HCT116 (cell line): ENCODE measurements around the gene CASP7. TPM values are rescaled to one million over a fixed set of nuclear protein-coding genes. Genes with fewer than 3 reads are reported as not detected.

Source experiments
- ATAC-seq: fragments of 200-7000 bp; cut with Tn5 transposase; 2 replicates; pipeline ENCODE4 v1.9.1; 2020; ENCODE audit warnings: mild to moderate bottlenecking, moderate library complexity
- BruUV-seq: library from RNA; stranded (reverse); fragments of 400-500 nt; replicated peaks from 2 replicates; lab custom pipeline; 2021; lab: Mats Ljungman, UMichigan
- CTCF ChIA-PET: fragments of 300-600 bp; sonication (Branson Sonifier 250); formaldehyde crosslinking; loops from one replicate; lab custom pipeline; 2021; ENCODE audit warnings: antibody characterized with exemption; lab: Charles Lee
- POLR2A ChIA-PET: fragments of 300-600, 350-600 bp; sonication (Branson Sonifier 250); formaldehyde crosslinking; loops from one replicate; lab custom pipeline; 2021; ENCODE audit warnings: antibody characterized with exemption; lab: Charles Lee
- RAD21 ChIA-PET, 2 experiments: fragments of 300-600 bp; sonication (Branson Sonifier 250); formaldehyde crosslinking; loops; one replicate each; lab custom pipeline; 2023; ENCODE audit warnings: low total read pairs in 2 of 2; ENCODE audit not compliant: uncharacterized antibody in 2 of 2, unreplicated experiment in 2 of 2, low non-redundant PET in 1 of 2; lab: Charles Lee
- DNase-seq: peaks from one replicate; pipeline ENCODE4 v3.0.0-alpha.2; 2010; ENCODE audit warnings: low read depth, low spot score
- H2AFZ ChIP-seq: fragments of 200-600 bp; shearing (Covaris generic), sonication (generic); 2 replicates; pipeline ENCODE4 v1.6.1; 2017; ENCODE audit warnings: low read depth, mixed run types, mixed read lengths, antibody characterized with exemption, low read length; ENCODE audit not compliant: poor library complexity, severe bottlenecking
- H3K27ac ChIP-seq: 2 replicates; pipeline ENCODE4 v1.5.1; 2012; ENCODE audit warnings: low read depth, low read length
- H3K27me3 ChIP-seq: fragments of 200-600 bp; sonication (generic); 2 replicates; pipeline ENCODE4 v1.6.1; 2016; ENCODE audit warnings: mixed run types, low read length, mixed read lengths; ENCODE audit not compliant: insufficient read depth
- H3K36me3 ChIP-seq, 2 experiments: fragments of 200-500 bp in 1 of 2; fragments of 200-600 bp in 1 of 2; sonication (Bioruptor generic) in 1 of 2; sonication (generic) in 1 of 2; 2 replicates each; pipeline versions ENCODE4 v1.5.1 to v1.6.1; 2014 to 2016; ENCODE audit warnings: low read length in 2 of 2, inconsistent platforms in 1 of 2, mixed read lengths in 1 of 2, mixed run types in 1 of 2; ENCODE audit not compliant: insufficient read depth in 2 of 2, control insufficient read depth in 1 of 2
- H3K4me1 ChIP-seq, 2 experiments: fragments of 200-600 bp in 1 of 2; sonication (generic) in 1 of 2; 2 replicates each; pipeline versions ENCODE4 v1.5.1 to v1.6.1; 2012 to 2017; ENCODE audit warnings: low read length in 2 of 2, inconsistent platforms in 1 of 2, mild to moderate bottlenecking in 1 of 2, mixed read lengths in 1 of 2, mixed run types in 1 of 2, moderate library complexity in 1 of 2; ENCODE audit not compliant: insufficient read depth in 2 of 2, control insufficient read depth in 1 of 2
- H3K4me2 ChIP-seq: fragments of 200-600 bp; sonication (generic); 2 replicates; pipeline ENCODE4 v1.6.1; 2017; ENCODE audit warnings: mixed run types, low read length, mixed read lengths
- H3K4me3 ChIP-seq, 2 experiments: fragments of 200-600 bp in 1 of 2; sonication (generic) in 1 of 2; replicated peaks in 1 of 2; 2 replicates each; pipeline ENCODE4 v1.5.1; 2011 to 2016; ENCODE audit warnings: low read length in 2 of 2, control low read depth in 1 of 2, low read depth in 1 of 2, mild to moderate bottlenecking in 1 of 2, mixed read lengths in 1 of 2, mixed run types in 1 of 2
- H3K79me2 ChIP-seq: fragments of 200-600 bp; sonication (generic); 2 replicates; pipeline ENCODE4 v1.6.1; 2017; ENCODE audit warnings: mild to moderate bottlenecking, mixed run types, low read length, moderate library complexity, mixed read lengths; ENCODE audit not compliant: insufficient read depth
- H3K9ac ChIP-seq: fragments of 200-600 bp; sonication (generic); 2 replicates; pipeline ENCODE4 v1.6.1; 2016; ENCODE audit warnings: low read length, mixed read lengths
- H3K9me2 ChIP-seq: fragments of 200-600 bp; sonication (generic), shearing (Covaris generic); 2 replicates; pipeline ENCODE4 v1.6.1; 2017; ENCODE audit warnings: mixed run types, mild to moderate bottlenecking, moderate library complexity; ENCODE audit not compliant: insufficient read depth
- H3K9me3 ChIP-seq, 2 experiments: fragments of 200-500 bp in 1 of 2; fragments of 200-600 bp in 1 of 2; sonication (Bioruptor generic) in 1 of 2; sonication (generic) in 1 of 2; 2 replicates each; pipeline ENCODE4 v1.6.1; 2014 to 2017; ENCODE audit warnings: low read length in 2 of 2, mixed read lengths in 2 of 2, inconsistent platforms in 1 of 2, low read depth in 1 of 2, mild to moderate bottlenecking in 1 of 2, mixed run types in 1 of 2, moderate library complexity in 1 of 2; ENCODE audit not compliant: control insufficient read depth in 1 of 2, insufficient read depth in 1 of 2
- H4K20me1 ChIP-seq: fragments of 200-600 bp; sonication (generic), shearing (Covaris generic); 2 replicates; pipeline ENCODE4 v1.6.1; 2017; ENCODE audit warnings: mixed run types, mild to moderate bottlenecking, moderate library complexity; ENCODE audit not compliant: insufficient read depth
- CBX3 ChIP-seq: IDR thresholded peaks from 2 replicates; pipeline ENCODE4 v1.6.1; 2012; ENCODE audit warnings: low read depth
- CEBPB ChIP-seq: IDR thresholded peaks from 2 replicates; pipeline ENCODE4 v1.6.1; 2012; ENCODE audit warnings: low read depth
- FOSL1 ChIP-seq: IDR thresholded peaks from 2 replicates; pipeline ENCODE4 v1.6.1; 2012; ENCODE audit warnings: low read depth
- JUND ChIP-seq: IDR thresholded peaks from 2 replicates; pipeline ENCODE4 v1.6.1; 2012
- SRF ChIP-seq: IDR thresholded peaks from 2 replicates; pipeline ENCODE4 v1.6.1; 2012; ENCODE audit warnings: low read depth
- TCF7L2 ChIP-seq: IDR thresholded peaks from 2 replicates; pipeline ENCODE4 v1.7.0; 2011; ENCODE audit warnings: borderline replicate concordance, inconsistent platforms; ENCODE audit not compliant: insufficient read depth, insufficient read length; ENCODE audit errors: extremely low read depth
- YY1 ChIP-seq: IDR thresholded peaks from 2 replicates; pipeline ENCODE4 v1.6.1; 2011; ENCODE audit warnings: low read length, low read depth, moderate library complexity, mild to moderate bottlenecking; ENCODE audit not compliant: insufficient replicate concordance; ENCODE audit errors: extremely low read depth
- ZNF274 ChIP-seq: fragments of 200-500 bp; sonication (Bioruptor generic); IDR thresholded peaks from 2 replicates; pipeline ENCODE4 v1.6.1; 2014; ENCODE audit warnings: mild to moderate bottlenecking, low read depth, low read length, inconsistent platforms
- intact Hi-C: fragments of 100-400 bp; cut with micrococcal nuclease; formaldehyde crosslinking; loops from 2 replicates; pipeline ENCODE4 v1.10.0; 2022
- total RNA-seq: library from RNA; stranded (reverse); gene quantifications from one replicate; pipeline ENCODE4 v1.2.1, GENCODE V29; 2021; ENCODE audit not compliant: unreplicated experiment
- TF ChIP-seq, protein P1 (sequence below): IDR thresholded peaks from 2 replicates; pipeline ENCODE4 v1.6.1; 2012; ENCODE audit warnings: low read depth
- TF ChIP-seq, protein P2 (sequence below): IDR thresholded peaks from 2 replicates; pipeline ENCODE4 v1.6.1; 2012
- TF ChIP-seq, protein P3 (sequence below), 3 experiments: fragments of 200-600 bp in 1 of 3; sonication (generic) in 1 of 3; IDR thresholded peaks in 2 of 3; conservative IDR thresholded peaks in 1 of 3; 2 replicates each; pipeline ENCODE4 v1.5.1; 2012 to 2017; ENCODE audit warnings: low read depth in 2 of 3, low read length in 2 of 3, antibody characterized with exemption in 1 of 3, borderline replicate concordance in 1 of 3, control low read depth in 1 of 3, mild to moderate bottlenecking in 1 of 3, mixed read lengths in 1 of 3, mixed run types in 1 of 3, moderate library complexity in 1 of 3; ENCODE audit not compliant: insufficient read depth in 1 of 3
- TF ChIP-seq, protein P4 (sequence below): IDR thresholded peaks from 2 replicates; pipeline ENCODE4 v1.6.1; 2012
- TF ChIP-seq, protein P5 (sequence below): IDR thresholded peaks from 2 replicates; pipeline ENCODE4 v1.6.1; 2011; ENCODE audit warnings: mild to moderate bottlenecking, low read length, moderate library complexity; ENCODE audit not compliant: insufficient replicate concordance; ENCODE audit errors: extremely low read depth

The CASP7 gene
- total RNA-seq, 1 experiment from 2014 or later, result 30.5 TPM

DNA sequence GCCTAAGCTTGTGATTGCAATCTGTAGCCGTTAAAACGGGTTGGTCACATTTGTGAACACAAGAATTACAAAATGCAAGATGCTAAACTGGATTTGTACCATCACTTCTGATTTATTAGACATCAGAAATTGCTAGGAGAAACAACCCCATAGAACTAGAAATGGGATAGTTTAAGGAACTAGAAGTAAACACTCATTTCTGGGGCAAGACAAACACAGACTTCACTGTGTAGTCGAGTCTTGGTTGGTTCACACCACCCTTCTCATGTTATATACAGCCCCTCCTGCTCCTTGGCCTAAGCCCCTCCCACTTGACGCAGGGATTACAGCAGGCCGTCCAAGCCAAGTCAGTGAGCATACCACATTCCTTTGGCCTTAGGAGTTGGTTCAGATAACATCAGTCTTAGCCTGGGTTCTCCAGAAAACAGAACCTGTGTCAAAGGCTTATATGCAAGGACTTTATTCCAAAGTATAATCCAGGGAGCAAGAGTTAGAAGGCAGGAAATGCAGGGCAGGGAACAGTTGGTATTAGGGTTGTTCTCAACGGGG is 13.8 kb upstream of the CASP7 start:
- H3K36me3 ChIP-seq, result no peaks in the 10 kb centered on the region
- no peaks in the 10 kb centered on the region for H4K20me1 ChIP-seq
- DNase-seq, result no peak
- ChIA-PET RAD21 (no interaction called here), CTCF (no interaction called here), POLR2A (no interaction called here)
- H3K9ac ChIP-seq, result no peak overlapping the region
- H3K9me3 ChIP-seq, result no peaks in the 10 kb centered on the region
- TF ChIP-seq CBX3 (no peak), SRF (no peak), ZNF274 (no peak), YY1 (no peak), TCF7L2 (no peak), JUND (no peak), FOSL1 (no peak), CEBPB (no peak)
- TF ChIP-seq, protein P1, sequence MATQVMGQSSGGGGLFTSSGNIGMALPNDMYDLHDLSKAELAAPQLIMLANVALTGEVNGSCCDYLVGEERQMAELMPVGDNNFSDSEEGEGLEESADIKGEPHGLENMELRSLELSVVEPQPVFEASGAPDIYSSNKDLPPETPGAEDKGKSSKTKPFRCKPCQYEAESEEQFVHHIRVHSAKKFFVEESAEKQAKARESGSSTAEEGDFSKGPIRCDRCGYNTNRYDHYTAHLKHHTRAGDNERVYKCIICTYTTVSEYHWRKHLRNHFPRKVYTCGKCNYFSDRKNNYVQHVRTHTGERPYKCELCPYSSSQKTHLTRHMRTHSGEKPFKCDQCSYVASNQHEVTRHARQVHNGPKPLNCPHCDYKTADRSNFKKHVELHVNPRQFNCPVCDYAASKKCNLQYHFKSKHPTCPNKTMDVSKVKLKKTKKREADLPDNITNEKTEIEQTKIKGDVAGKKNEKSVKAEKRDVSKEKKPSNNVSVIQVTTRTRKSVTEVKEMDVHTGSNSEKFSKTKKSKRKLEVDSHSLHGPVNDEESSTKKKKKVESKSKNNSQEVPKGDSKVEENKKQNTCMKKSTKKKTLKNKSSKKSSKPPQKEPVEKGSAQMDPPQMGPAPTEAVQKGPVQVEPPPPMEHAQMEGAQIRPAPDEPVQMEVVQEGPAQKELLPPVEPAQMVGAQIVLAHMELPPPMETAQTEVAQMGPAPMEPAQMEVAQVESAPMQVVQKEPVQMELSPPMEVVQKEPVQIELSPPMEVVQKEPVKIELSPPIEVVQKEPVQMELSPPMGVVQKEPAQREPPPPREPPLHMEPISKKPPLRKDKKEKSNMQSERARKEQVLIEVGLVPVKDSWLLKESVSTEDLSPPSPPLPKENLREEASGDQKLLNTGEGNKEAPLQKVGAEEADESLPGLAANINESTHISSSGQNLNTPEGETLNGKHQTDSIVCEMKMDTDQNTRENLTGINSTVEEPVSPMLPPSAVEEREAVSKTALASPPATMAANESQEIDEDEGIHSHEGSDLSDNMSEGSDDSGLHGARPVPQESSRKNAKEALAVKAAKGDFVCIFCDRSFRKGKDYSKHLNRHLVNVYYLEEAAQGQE, result no peak
- TF ChIP-seq, protein P2, sequence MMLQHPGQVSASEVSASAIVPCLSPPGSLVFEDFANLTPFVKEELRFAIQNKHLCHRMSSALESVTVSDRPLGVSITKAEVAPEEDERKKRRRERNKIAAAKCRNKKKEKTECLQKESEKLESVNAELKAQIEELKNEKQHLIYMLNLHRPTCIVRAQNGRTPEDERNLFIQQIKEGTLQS, result no peak
- TF ChIP-seq, protein P3, sequence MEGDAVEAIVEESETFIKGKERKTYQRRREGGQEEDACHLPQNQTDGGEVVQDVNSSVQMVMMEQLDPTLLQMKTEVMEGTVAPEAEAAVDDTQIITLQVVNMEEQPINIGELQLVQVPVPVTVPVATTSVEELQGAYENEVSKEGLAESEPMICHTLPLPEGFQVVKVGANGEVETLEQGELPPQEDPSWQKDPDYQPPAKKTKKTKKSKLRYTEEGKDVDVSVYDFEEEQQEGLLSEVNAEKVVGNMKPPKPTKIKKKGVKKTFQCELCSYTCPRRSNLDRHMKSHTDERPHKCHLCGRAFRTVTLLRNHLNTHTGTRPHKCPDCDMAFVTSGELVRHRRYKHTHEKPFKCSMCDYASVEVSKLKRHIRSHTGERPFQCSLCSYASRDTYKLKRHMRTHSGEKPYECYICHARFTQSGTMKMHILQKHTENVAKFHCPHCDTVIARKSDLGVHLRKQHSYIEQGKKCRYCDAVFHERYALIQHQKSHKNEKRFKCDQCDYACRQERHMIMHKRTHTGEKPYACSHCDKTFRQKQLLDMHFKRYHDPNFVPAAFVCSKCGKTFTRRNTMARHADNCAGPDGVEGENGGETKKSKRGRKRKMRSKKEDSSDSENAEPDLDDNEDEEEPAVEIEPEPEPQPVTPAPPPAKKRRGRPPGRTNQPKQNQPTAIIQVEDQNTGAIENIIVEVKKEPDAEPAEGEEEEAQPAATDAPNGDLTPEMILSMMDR (IDR thresholded peaks at IDR 0.05 in 2 of 3, conservative IDR thresholded peaks at IDR 0.05 in 1 of 3; ENCODE audit: borderline replicate concordance in 1 of 3, insufficient read depth in 1 of 3, low read depth in 2 of 3, low read length in 2 of 3), result no peak
- TF ChIP-seq, protein P4, sequence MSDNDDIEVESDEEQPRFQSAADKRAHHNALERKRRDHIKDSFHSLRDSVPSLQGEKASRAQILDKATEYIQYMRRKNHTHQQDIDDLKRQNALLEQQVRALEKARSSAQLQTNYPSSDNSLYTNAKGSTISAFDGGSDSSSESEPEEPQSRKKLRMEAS, result no peak
- TF ChIP-seq, protein P5, sequence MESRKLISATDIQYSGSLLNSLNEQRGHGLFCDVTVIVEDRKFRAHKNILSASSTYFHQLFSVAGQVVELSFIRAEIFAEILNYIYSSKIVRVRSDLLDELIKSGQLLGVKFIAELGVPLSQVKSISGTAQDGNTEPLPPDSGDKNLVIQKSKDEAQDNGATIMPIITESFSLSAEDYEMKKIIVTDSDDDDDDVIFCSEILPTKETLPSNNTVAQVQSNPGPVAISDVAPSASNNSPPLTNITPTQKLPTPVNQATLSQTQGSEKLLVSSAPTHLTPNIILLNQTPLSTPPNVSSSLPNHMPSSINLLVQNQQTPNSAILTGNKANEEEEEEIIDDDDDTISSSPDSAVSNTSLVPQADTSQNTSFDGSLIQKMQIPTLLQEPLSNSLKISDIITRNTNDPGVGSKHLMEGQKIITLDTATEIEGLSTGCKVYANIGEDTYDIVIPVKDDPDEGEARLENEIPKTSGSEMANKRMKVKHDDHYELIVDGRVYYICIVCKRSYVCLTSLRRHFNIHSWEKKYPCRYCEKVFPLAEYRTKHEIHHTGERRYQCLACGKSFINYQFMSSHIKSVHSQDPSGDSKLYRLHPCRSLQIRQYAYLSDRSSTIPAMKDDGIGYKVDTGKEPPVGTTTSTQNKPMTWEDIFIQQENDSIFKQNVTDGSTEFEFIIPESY, result no peak
- H3K79me2 ChIP-seq, result no peaks in the 10 kb centered on the region
- H3K4me2 ChIP-seq, result no peak overlapping the region
- H2AFZ ChIP-seq, result peak overlapping the region; percentile 50
- no peak overlapping the region for H3K27ac ChIP-seq
- peaks cover 0 to 8% of the 10 kb centered on the region in 2 experiments; a peak in 2 of 4 replicates for H3K4me1 ChIP-seq
- no peak overlapping the region for H3K4me3 ChIP-seq
- peak; percentile 93 for ATAC-seq
- H3K9me2 ChIP-seq, result no peaks in the 10 kb centered on the region
- H3K27me3 ChIP-seq, result no peaks in the 10 kb centered on the region
- BruUV-seq, result no TSS peak
- intact Hi-C loops, result no loop called here
